ENCODE results near the gene JUP. TPM values are rescaled to one million over a fixed set of nuclear protein-coding genes. Genes with fewer than 3 reads are reported as not detected.

The JUP gene
- total and polyA plus RNA-seq, 2 of the 13 experiments (the other 11 are each of a cell fraction or from before 2014, with no cell fraction given) = 12.1 to 20.6 TPM

- no peak within 1 kb of the TSS for H2AFZ ChIP-seq (ENCODE audit: low read length)
- FAIRE-seq = no peak
- H3K27ac ChIP-seq (ENCODE audit: extremely low read length, insufficient read depth, low read length) = peak within 1 kb of the TSS; percentile 82
- peaks cover 6 to 8% of the 10 kb centered on the region in 2 experiments; a peak in 1 of 5 replicates for H3K36me3 ChIP-seq (replicated peaks in 1 of 2; ENCODE audit: control insufficient read depth in 1 of 2, insufficient read depth in 2 of 2, low read length in 2 of 2)
- TSS peak; percentile 50 for BruUV-seq (replicated peaks)
- in situ Hi-C loops (cut with HindIII; ENCODE audit: extremely low pct_ligation_motif_present, low pct_unique_long_range_greater_than_20kb) (no loop called here), intact Hi-C loops (cut with micrococcal nuclease; ENCODE audit: unreplicated experiment) (loop anchor here (5.0 to 10.0 kb wide), 2 partner anchors 53 to 146 kb away; partner anchors contain the start of gene KLHL11)
- peaks cover 42% of the 10 kb centered on the region for H3K79me2 ChIP-seq (ENCODE audit: insufficient read depth, low read length)
- CTCF ChIA-PET (ENCODE audit: low intra/inter-chr PET ratio, low total read pairs) = interaction anchor here (2.6 kb wide), 1 partner anchor 74 kb away, joined by 14 read pairs; no protein-coding TSS in a partner anchor
- no peaks in the 10 kb centered on the region for H4K20me1 ChIP-seq (ENCODE audit: insufficient read depth, low read length)
- H3K27me3 ChIP-seq (ENCODE audit: control insufficient read depth in 1 of 2, insufficient read depth in 2 of 2, low read length in 2 of 2) = no peaks in the 10 kb centered on the region; a peak in 1 of 5 replicates
- peak within 1 kb of the TSS; percentile 83 to 88 (median 87) for H3K4me3 ChIP-seq (replicated peaks in 1 of 3; ENCODE audit: insufficient read depth in 1 of 3, low read depth in 2 of 3, low read length in 3 of 3)
- peak; percentile 80 for ATAC-seq
- no peaks in the 10 kb centered on the region for H3K9me3 ChIP-seq (ENCODE audit: low read length)
- DNase-seq (ENCODE audit: low spot score) = peak; percentile 60
- POLR2A ChIA-PET = interaction anchor here (0.8 to 3.9 kb wide), 25 partner anchors 10 to 191 kb away, joined by 3 to 22 read pairs (median 7); partner anchors contain the start of genes ACLY, EIF1, HAP1 and JUP
- peak within 1 kb of the TSS; percentile 88 for H3K9ac ChIP-seq (ENCODE audit: insufficient read depth, low read depth, low read length)
- 0% methylated on average over 23 of the region's 96 CpGs for whole genome bisulfite sequencing (ENCODE audit: low lambda C conversion rate)
- peak within 1 kb of the TSS; percentile 94 for H3K4me2 ChIP-seq (ENCODE audit: low read depth, low read length)
- peaks cover 60% of the 10 kb centered on the region for H3K4me1 ChIP-seq (ENCODE audit: insufficient read depth, low read length)
- TF ChIP-seq SMAD9 (CRISPR knock-in tag; IDR thresholded peaks at IDR 0.05) = no peak
- TF ChIP-seq ZSCAN21 (CRISPR knock-in tag; IDR thresholded peaks at IDR 0.05; ENCODE audit: borderline replicate concordance) = no peak; the same call in 1 of the 2 replicates
- no peak for TF ChIP-seq HHEX (CRISPR knock-in tag; IDR thresholded peaks at IDR 0.05)
- TF ChIP-seq ARID5B (CRISPR knock-in tag; IDR thresholded peaks at IDR 0.05) = 0 out of 2 replicates have a peak, but pooled peaks have one; percentile 5
- peak; percentile 83; the same call in 1 of the 2 replicates for TF ChIP-seq ZBTB2 (CRISPR knock-in tag; IDR thresholded peaks at IDR 0.05; ENCODE audit: low read depth)
- peak; percentile 15; the same call in 1 of the 2 replicates for TF ChIP-seq KDM3A (CRISPR knock-in tag; IDR thresholded peaks at IDR 0.05; ENCODE audit: low read depth)
- TF ChIP-seq KDM6A (CRISPR knock-in tag; IDR thresholded peaks at IDR 0.05; ENCODE audit: low read depth) = no peak; the same call in 1 of the 2 replicates
- no peak for TF ChIP-seq TEAD3 (CRISPR knock-in tag; optimal IDR thresholded peaks at IDR 0.05; ENCODE audit: borderline replicate concordance)
- 0 out of 2 replicates have a peak, but pooled peaks have one; percentile 51 for TF ChIP-seq E2F5 (CRISPR knock-in tag; conservative IDR thresholded peaks at IDR 0.05)
- TF ChIP-seq DR1 (CRISPR knock-in tag; IDR thresholded peaks at IDR 0.05) = peak; percentile 67; the same call in 1 of the 2 replicates
- no peak for TF ChIP-seq ZNF432 (CRISPR knock-in tag; IDR thresholded peaks at IDR 0.05; ENCODE audit: borderline replicate concordance)
- TF ChIP-seq ZNF652 (CRISPR knock-in tag; IDR thresholded peaks at IDR 0.05; ENCODE audit: borderline replicate concordance, low read depth) = no peak
- TF ChIP-seq KDM4B (CRISPR knock-in tag; IDR thresholded peaks at IDR 0.05) = peak; percentile 32; the same call in 1 of the 2 replicates
- TF ChIP-seq ZNF792 (CRISPR knock-in tag; IDR thresholded peaks at IDR 0.05) = peak; percentile 29
- no peak; the same call in 1 of the 2 replicates for TF ChIP-seq ZNF841 (CRISPR knock-in tag; IDR thresholded peaks at IDR 0.05; ENCODE audit: borderline replicate concordance)
- 0 out of 2 replicates have a peak, but pooled peaks have one; percentile 38 for TF ChIP-seq ATF2 (CRISPR knock-in tag; IDR thresholded peaks at IDR 0.05)
Measured at GRCh38 chr17:41811549-41812380, 25.3 kb upstream of the JUP start, which contains the start of gene P3H4. TSS of gene P3H4 (minus strand) at chr17:41811949. CDS start at chr17:41811915, 34 bp downstream.
